B cell (primary cell): ENCODE results near the gene EPN2.

Experiments used
- CTCF ChIP-seq: fragments of 200-600 bp; IDR thresholded peaks from one replicate; pipeline ENCODE4 v1.8.0; 2022; ENCODE audit warnings: antibody characterized with exemption, mild to moderate bottlenecking
- EZH2 ChIP-seq: IDR thresholded peaks from 2 replicates; pipeline ENCODE4 v1.6.1; 2012; ENCODE audit warnings: borderline replicate concordance, low read depth, mild to moderate bottlenecking, moderate library complexity, low read length; ENCODE audit not compliant: insufficient read depth, poor library complexity, severe bottlenecking

GRCh38 chr17:19372011-19372370 is 134.8 kb downstream of the EPN2 start:
- TF ChIP-seq CTCF: no peak
- no peak for TF ChIP-seq EZH2
